WTC11 (cell line): ENCODE measurements around the gene EBPL. TPM values are rescaled to one million over a fixed set of nuclear protein-coding genes. Genes with fewer than 3 reads are reported as not detected.

Source experiments
- ATAC-seq: fragments of 200-7000 bp; cut with Tn5 transposase; 2 replicates; pipeline ENCODE4 v1.10.0; 2021; ENCODE audit warnings: mild to moderate bottlenecking, moderate library complexity
- CTCF ChIA-PET: fragments of 300-600 bp; sonication (Branson Sonifier 250); formaldehyde crosslinking; loops from one replicate; lab custom pipeline; 2021; ENCODE audit warnings: antibody characterized with exemption; lab: Charles Lee
- POLR2A ChIA-PET: fragments of 350-600 bp; sonication (Branson Sonifier 250); formaldehyde crosslinking; loops from one replicate; lab custom pipeline; 2021; ENCODE audit warnings: antibody characterized with exemption; lab: Charles Lee
- DNase-seq: peaks from one replicate; pipeline ENCODE4 v3.0.0; 2021; ENCODE audit warnings: low spot score
- H3K27ac Mint-ChIP-seq: 2 replicates; pipeline ENCODE4 v1.8.0; 2021; ENCODE audit warnings: mixed read lengths
- H3K27me3 Mint-ChIP-seq: 2 replicates; pipeline ENCODE4 v1.8.0; 2021; ENCODE audit warnings: low read depth, mild to moderate bottlenecking, moderate library complexity, mixed read lengths
- H3K36me3 Mint-ChIP-seq: 2 replicates; pipeline ENCODE4 v1.8.0; 2021; ENCODE audit warnings: mixed read lengths
- H3K4me1 Mint-ChIP-seq: 2 replicates; pipeline ENCODE4 v1.8.0; 2022; ENCODE audit warnings: mixed read lengths
- H3K4me3 Mint-ChIP-seq: 2 replicates; pipeline ENCODE4 v1.8.0; 2021; ENCODE audit warnings: mild to moderate bottlenecking, moderate library complexity, mixed read lengths
- H3K9me3 Mint-ChIP-seq: 2 replicates; pipeline ENCODE4 v1.8.0; 2021; ENCODE audit warnings: mixed read lengths
- AFF4 ChIP-seq: sonication (generic); formaldehyde crosslinking; IDR thresholded peaks from 2 replicates; pipeline ENCODE4 v1.8.1; 2023; ENCODE audit warnings: mild to moderate bottlenecking, missing genetic modification reagents, borderline replicate concordance
- ATF2 ChIP-seq: sonication (generic); formaldehyde crosslinking; IDR thresholded peaks from 2 replicates; pipeline ENCODE4 v1.8.1; 2022; ENCODE audit warnings: low read depth, missing genetic modification reagents, borderline replicate concordance
- EMX1 ChIP-seq: fragments of 250-450 bp; sonication (Bioruptor Pico); IDR thresholded peaks from 2 replicates; pipeline ENCODE4 v1.8.0; 2021; ENCODE audit warnings: mild to moderate bottlenecking
- ERG ChIP-seq: fragments of 250-450 bp; sonication (Bioruptor Pico); IDR thresholded peaks from 2 replicates; pipeline ENCODE4 v1.8.0; 2021; ENCODE audit warnings: mild to moderate bottlenecking
- IRF2 ChIP-seq: sonication (generic); formaldehyde crosslinking; IDR thresholded peaks from 2 replicates; pipeline ENCODE4 v1.8.0; 2022; ENCODE audit warnings: low read depth, missing genetic modification reagents, borderline replicate concordance
- NR3C1 ChIP-seq: sonication (generic); formaldehyde crosslinking; conservative IDR thresholded peaks from 2 replicates; pipeline ENCODE4 v1.8.1; 2023; ENCODE audit warnings: low read depth, mild to moderate bottlenecking, missing genetic modification reagents
- OVOL2 ChIP-seq: fragments of 250-450 bp; sonication (Bioruptor Pico); IDR thresholded peaks from 2 replicates; pipeline ENCODE4 v1.9.0; 2021; ENCODE audit warnings: mild to moderate bottlenecking, borderline replicate concordance
- PRDM15 ChIP-seq: sonication (generic); formaldehyde crosslinking; IDR thresholded peaks from 2 replicates; pipeline ENCODE4 v1.8.0; 2022; ENCODE audit warnings: missing genetic modification reagents
- PRRX2 ChIP-seq: fragments of 250-450 bp; sonication (Bioruptor Pico); IDR thresholded peaks from 2 replicates; pipeline ENCODE4 v1.8.0; 2021; ENCODE audit warnings: mild to moderate bottlenecking
- RELA ChIP-seq: sonication (generic); formaldehyde crosslinking; IDR thresholded peaks from 2 replicates; pipeline ENCODE4 v1.8.1; 2022; ENCODE audit warnings: missing genetic modification reagents, mild to moderate bottlenecking, borderline replicate concordance
- ZBTB21 ChIP-seq: sonication (generic); formaldehyde crosslinking; IDR thresholded peaks from 2 replicates; pipeline ENCODE4 v1.8.1; 2023; ENCODE audit warnings: mild to moderate bottlenecking, missing genetic modification reagents, borderline replicate concordance
- ZMAT4 ChIP-seq: fragments of 250-450 bp; sonication (Bioruptor Pico); IDR thresholded peaks from 2 replicates; pipeline ENCODE4 v1.9.0; 2021; ENCODE audit warnings: mild to moderate bottlenecking
- total RNA-seq: library from RNA; stranded (reverse); gene quantifications from 3 replicates; pipeline ENCODE4 v1.2.3, GENCODE V29; 2021
- TF ChIP-seq, protein P1 (sequence below): sonication (generic); formaldehyde crosslinking; IDR thresholded peaks from 2 replicates; pipeline ENCODE4 v1.8.1; 2022; ENCODE audit warnings: mild to moderate bottlenecking, moderate library complexity, missing genetic modification reagents
- TF ChIP-seq, protein P2 (sequence below): sonication (generic); formaldehyde crosslinking; IDR thresholded peaks from 2 replicates; pipeline ENCODE4 v1.8.0; 2022; ENCODE audit warnings: mild to moderate bottlenecking, missing genetic modification reagents
- TF ChIP-seq, protein P3 (sequence below): sonication (generic); formaldehyde crosslinking; IDR thresholded peaks from 2 replicates; pipeline ENCODE4 v1.8.0; 2023; ENCODE audit warnings: missing genetic modification reagents

Gene EBPL
- total RNA-seq, 1 experiment from 2014 or later, result 92.5 TPM

DNA sequence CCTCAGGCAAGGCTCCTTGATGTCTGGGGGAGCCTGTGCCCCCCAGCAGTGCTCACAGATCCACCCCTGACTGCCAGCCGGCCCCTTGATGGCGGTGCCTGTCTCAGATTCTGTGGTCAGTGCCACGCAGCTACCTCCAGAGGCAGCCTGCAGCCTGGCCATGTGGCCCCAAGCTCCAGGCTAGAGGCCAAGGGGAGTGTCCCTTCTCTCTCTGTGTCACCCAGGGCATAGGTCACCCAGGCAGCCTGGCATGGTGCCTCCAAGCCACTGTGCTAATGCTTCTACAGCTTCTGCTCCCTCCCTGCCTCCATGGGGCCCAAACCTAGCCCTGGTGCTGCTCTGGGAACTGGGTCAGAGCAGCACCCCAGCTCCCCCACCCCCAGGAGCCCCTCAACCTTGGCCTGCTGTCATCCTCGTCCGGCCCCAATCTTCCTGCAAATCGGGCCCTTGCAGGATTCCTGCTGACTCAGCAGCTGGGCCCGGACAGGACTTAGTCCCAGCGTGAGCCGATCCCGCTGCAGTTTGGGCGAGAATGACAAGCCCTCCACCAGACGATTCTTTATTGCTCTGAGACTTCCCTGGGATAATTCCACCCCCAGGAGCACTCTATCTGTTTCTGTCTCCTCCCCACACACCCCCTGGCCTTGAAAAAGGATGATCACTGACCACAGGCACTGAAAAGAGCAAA lies 65.8 kb downstream of the EBPL start (continued):
- TF ChIP-seq IRF2, result no peak
- no peak for TF ChIP-seq ERG
- TF ChIP-seq ZBTB21 (CRISPR knock-in tag), result no peak
- TF ChIP-seq ZMAT4 (CRISPR knock-in tag), result no peak
- TF ChIP-seq NR3C1 (CRISPR knock-in tag), result no peak
- no peak for TF ChIP-seq OVOL2 (CRISPR knock-in tag)
- TF ChIP-seq AFF4 (CRISPR knock-in tag), result no peak
- TF ChIP-seq, protein P1, sequence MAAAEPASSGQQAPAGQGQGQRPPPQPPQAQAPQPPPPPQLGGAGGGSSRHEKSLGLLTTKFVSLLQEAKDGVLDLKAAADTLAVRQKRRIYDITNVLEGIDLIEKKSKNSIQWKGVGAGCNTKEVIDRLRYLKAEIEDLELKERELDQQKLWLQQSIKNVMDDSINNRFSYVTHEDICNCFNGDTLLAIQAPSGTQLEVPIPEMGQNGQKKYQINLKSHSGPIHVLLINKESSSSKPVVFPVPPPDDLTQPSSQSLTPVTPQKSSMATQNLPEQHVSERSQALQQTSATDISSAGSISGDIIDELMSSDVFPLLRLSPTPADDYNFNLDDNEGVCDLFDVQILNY (CRISPR knock-in tag), result no peak
- no peak for TF ChIP-seq ATF2
- TF ChIP-seq PRRX2, result no peak
- no peak for TF ChIP-seq RELA (CRISPR knock-in tag)
- TF ChIP-seq, all 79 proteins: peak for 0

- Mint-ChIP-seq H3K4me1 (peaks cover 13% of the 10 kb centered on the region), H3K9me3 (no peaks in the 10 kb centered on the region), H3K27me3 (no peaks in the 10 kb centered on the region), H3K4me3 (no peak overlapping the region), H3K27ac (no peak overlapping the region), H3K36me3 (no peaks in the 10 kb centered on the region)
- CTCF ChIA-PET, result no interaction called here
- POLR2A ChIA-PET, result interaction anchor here (0.6 kb wide), 1 partner anchor 203 kb away, joined by 3 read pairs; no protein-coding TSS in a partner anchor
- DNase-seq (no peak), ATAC-seq (no peak)
- TF ChIP-seq, protein P2, sequence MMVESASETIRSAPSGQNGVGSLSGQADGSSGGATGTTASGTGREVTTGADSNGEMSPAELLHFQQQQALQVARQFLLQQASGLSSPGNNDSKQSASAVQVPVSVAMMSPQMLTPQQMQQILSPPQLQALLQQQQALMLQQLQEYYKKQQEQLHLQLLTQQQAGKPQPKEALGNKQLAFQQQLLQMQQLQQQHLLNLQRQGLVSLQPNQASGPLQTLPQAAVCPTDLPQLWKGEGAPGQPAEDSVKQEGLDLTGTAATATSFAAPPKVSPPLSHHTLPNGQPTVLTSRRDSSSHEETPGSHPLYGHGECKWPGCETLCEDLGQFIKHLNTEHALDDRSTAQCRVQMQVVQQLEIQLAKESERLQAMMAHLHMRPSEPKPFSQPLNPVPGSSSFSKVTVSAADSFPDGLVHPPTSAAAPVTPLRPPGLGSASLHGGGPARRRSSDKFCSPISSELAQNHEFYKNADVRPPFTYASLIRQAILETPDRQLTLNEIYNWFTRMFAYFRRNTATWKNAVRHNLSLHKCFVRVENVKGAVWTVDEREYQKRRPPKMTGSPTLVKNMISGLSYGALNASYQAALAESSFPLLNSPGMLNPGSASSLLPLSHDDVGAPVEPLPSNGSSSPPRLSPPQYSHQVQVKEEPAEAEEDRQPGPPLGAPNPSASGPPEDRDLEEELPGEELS (CRISPR knock-in tag), result no peak
- no peak for TF ChIP-seq PRDM15 (CRISPR knock-in tag)
- TF ChIP-seq, protein P3, sequence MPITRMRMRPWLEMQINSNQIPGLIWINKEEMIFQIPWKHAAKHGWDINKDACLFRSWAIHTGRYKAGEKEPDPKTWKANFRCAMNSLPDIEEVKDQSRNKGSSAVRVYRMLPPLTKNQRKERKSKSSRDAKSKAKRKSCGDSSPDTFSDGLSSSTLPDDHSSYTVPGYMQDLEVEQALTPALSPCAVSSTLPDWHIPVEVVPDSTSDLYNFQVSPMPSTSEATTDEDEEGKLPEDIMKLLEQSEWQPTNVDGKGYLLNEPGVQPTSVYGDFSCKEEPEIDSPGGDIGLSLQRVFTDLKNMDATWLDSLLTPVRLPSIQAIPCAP, result no peak
- no peak for TF ChIP-seq EMX1 (CRISPR knock-in tag)
- no peak for TF ChIP-seq ZMAT4 (CRISPR knock-in tag)
Measured at GRCh38 chr13:49624229-49624628, 67.1 kb downstream of the EBPL start.
